HG03139 (cell line): ENCODE results near the gene MYCBPAP.

Experiments
- ATAC-seq: cut with Tn5 transposase; IDR thresholded peaks from one replicate; pipeline ENCODE4 v1.9.1; 2021; ENCODE audit not compliant: unreplicated experiment

The MYCBPAP gene

GRCh38 chr17:50549969-50550368 lies 41.7 kb downstream of the MYCBPAP start:
- ATAC-seq, result no peak

GRCh38 chr17:50550661-50551432 lies 42.6 kb downstream of the MYCBPAP start:
- no peak for ATAC-seq

GRCh38 chr17:50551433-50551815 lies 43.2 kb downstream of the MYCBPAP start:
- ATAC-seq, result no peak

GRCh38 chr17:50551884-50552283 lies 43.6 kb downstream of the MYCBPAP start:
- no peak for ATAC-seq

GRCh38 chr17:50554201-50554600 lies 46.0 kb downstream of the MYCBPAP start:
- no peak for ATAC-seq

GRCh38 chr17:50556803-50557202 lies 48.6 kb downstream of the MYCBPAP start:
- no peak for ATAC-seq

- ATAC-seq, result no peak
Measured at GRCh38 chr17:50557630-50558029, 49.4 kb downstream of the MYCBPAP start.

GRCh38 chr17:50558091-50558490 lies 49.9 kb downstream of the MYCBPAP start:
- ATAC-seq, result no peak

- no peak for ATAC-seq
Measured at GRCh38 chr17:50558581-50558940, 50.3 kb downstream of the MYCBPAP start.

GRCh38 chr17:50558941-50559614 lies 50.8 kb downstream of the MYCBPAP start:
- ATAC-seq, result no peak

GRCh38 chr17:50559674-50560184 lies 51.5 kb downstream of the MYCBPAP start:
- no peak for ATAC-seq

- peak; percentile 84 for ATAC-seq
Measured at GRCh38 chr17:50560185-50560824, 52.1 kb downstream of the MYCBPAP start, which contains the start of gene CACNA1G. TSS of gene CACNA1G (plus strand) at chr17:50560715. CDS start at chr17:50561460, 745 bp downstream.

- no peak for ATAC-seq
Measured at GRCh38 chr17:50560931-50561745, 52.9 kb downstream of the MYCBPAP start.

- no peak for ATAC-seq
Measured at GRCh38 chr17:50561746-50562141, 53.5 kb downstream of the MYCBPAP start.

GRCh38 chr17:50562242-50563091 lies 54.2 kb downstream of the MYCBPAP start:
- ATAC-seq, result no peak

- no peak for ATAC-seq
Measured at GRCh38 chr17:50563092-50563511, 54.9 kb downstream of the MYCBPAP start.

- ATAC-seq, result no peak
Measured at GRCh38 chr17:50564916-50565315, 56.7 kb downstream of the MYCBPAP start.

GRCh38 chr17:50565402-50566350 lies 57.4 kb downstream of the MYCBPAP start:
- no peak for ATAC-seq

- no peak for ATAC-seq
Measured at GRCh38 chr17:50566886-50567285, 58.6 kb downstream of the MYCBPAP start.
